Kasumi-1 (cell line): Measurements from ENCODE around the gene CBL.

Experiments used
- DNase-seq, 2 experiments: peaks; one replicate each; lab custom pipeline; 2025; lab: John Stamatoyannopoulos, UW

CBL gene

GRCh38 chr11:119266517-119267255, 60.5 kb downstream of the CBL start:
- no peak for DNase-seq

GRCh38 chr11:119267645-119268044, 61.5 kb downstream of the CBL start:
- DNase-seq = no peak

- DNase-seq = no peak
These were observed 67.6 kb downstream of the CBL start for GRCh38 chr11:119273721-119274120.

- DNase-seq = no peak
These were observed 71.5 kb downstream of the CBL start for GRCh38 chr11:119277660-119278059.

- no peak for DNase-seq
These were observed 76.4 kb downstream of the CBL start for GRCh38 chr11:119282495-119282894.

GRCh38 chr11:119284344-119285157, 78.4 kb downstream of the CBL start:
- DNase-seq = peak; percentile 69 to 71

- DNase-seq = no peak
These were observed 79.3 kb downstream of the CBL start for GRCh38 chr11:119285431-119285830.

- no peak for DNase-seq
These were observed 82.1 kb downstream of the CBL start for GRCh38 chr11:119288219-119288618.

GRCh38 chr11:119290894-119291497, 84.9 kb downstream of the CBL start:
- no peak for DNase-seq

- no peak for DNase-seq
These were observed 87.3 kb downstream of the CBL start for GRCh38 chr11:119293461-119293860.

- DNase-seq = peak; percentile 22 to 38
These were observed 89.0 kb downstream of the CBL start for GRCh38 chr11:119295178-119295577.

- no peak for DNase-seq
These were observed 91.8 kb downstream of the CBL start for GRCh38 chr11:119297938-119298337.

- no peak for DNase-seq
These were observed 92.6 kb downstream of the CBL start for GRCh38 chr11:119298726-119299125.

GRCh38 chr11:119299416-119299815, 93.3 kb downstream of the CBL start:
- DNase-seq = no peak

GRCh38 chr11:119300198-119300964, 94.2 kb downstream of the CBL start:
- DNase-seq = no peak

GRCh38 chr11:119303227-119303718, 97.1 kb downstream of the CBL start:
- no peak for DNase-seq

GRCh38 chr11:119305556-119306372, 99.6 kb downstream of the CBL start:
- no peak for DNase-seq

GRCh38 chr11:119306373-119306890, 100.3 kb downstream of the CBL start:
- no peak for DNase-seq

- DNase-seq = no peak
These were observed 101.1 kb downstream of the CBL start for GRCh38 chr11:119307219-119307618.

- no peak for DNase-seq
These were observed 101.8 kb downstream of the CBL start for GRCh38 chr11:119307974-119308373.

GRCh38 chr11:119309411-119309810, 103.3 kb downstream of the CBL start:
- no peak for DNase-seq
